HEK293 (cell line): ENCODE results near the gene COQ10B.
"Not testable (repeated sequence)": the region's sequence is repeated elsewhere in the genome, so short reads cannot be mapped to it uniquely, and the experiment has no call there.

Source experiments
- CTCF ChIA-PET: fragments of 350-600 bp; formaldehyde crosslinking; extraction: SDS; loops from one replicate; lab custom pipeline; 2021; ENCODE audit warnings: antibody characterized with exemption; lab: Yijun Ruan, JAX
- POLR2A ChIA-PET: fragments of 300-600 bp; formaldehyde crosslinking; extraction: SDS; loops from one replicate; lab custom pipeline; 2020; ENCODE audit warnings: antibody characterized with exemption, inconsistent platforms; lab: Yijun Ruan, JAX
- H3K27ac ChIP-seq: fragments of 200-500 bp; sonication (Bioruptor generic); 2 replicates; pipeline ENCODE4 v1.5.1; 2014; ENCODE audit warnings: low read depth, low read length, control low read depth, inconsistent platforms; ENCODE audit errors: extremely low read depth
- H3K36me3 ChIP-seq, 2 experiments: fragments of 200-500 bp in 1 of 2; sonication (Bioruptor generic) in 1 of 2; 1 replicate in 1 of 2; 2 replicates in 1 of 2; pipeline ENCODE4 v1.5.1; 2014 to 2017; ENCODE audit warnings: inconsistent platforms in 2 of 2, low read length in 2 of 2; ENCODE audit not compliant: control insufficient read depth in 2 of 2, insufficient read depth in 1 of 2
- H3K4me1 ChIP-seq: fragments of 200-500 bp; sonication (Bioruptor generic); 2 replicates; pipeline ENCODE4 v1.5.1; 2014; ENCODE audit warnings: mild to moderate bottlenecking, low read length, inconsistent platforms; ENCODE audit not compliant: control insufficient read depth, insufficient read depth
- H3K4me3 ChIP-seq: 2 replicates; pipeline ENCODE4 v1.5.1; 2011; ENCODE audit warnings: low read depth, mild to moderate bottlenecking, control low read depth, low read length, moderate library complexity
- H3K9me3 ChIP-seq: fragments of 200-500 bp; sonication (Bioruptor generic); 2 replicates; pipeline ENCODE4 v1.5.1; 2014; ENCODE audit warnings: low read depth, low read length, inconsistent platforms; ENCODE audit not compliant: control insufficient read depth, insufficient read depth
- CTCF ChIP-seq: fragments of 450-650 bp; formaldehyde crosslinking; IDR thresholded peaks from 2 replicates; pipeline ENCODE4 v1.5.1; 2016; ENCODE audit warnings: missing biosample characterization, missing genetic modification characterization
- PRDM1 ChIP-seq: fragments of 450-650 bp; formaldehyde crosslinking; IDR thresholded peaks from 2 replicates; pipeline ENCODE4; 2016; ENCODE audit warnings: missing biosample characterization, missing genetic modification characterization
- RBAK ChIP-seq: fragments of 450-650 bp; formaldehyde crosslinking; IDR thresholded peaks from 2 replicates; pipeline ENCODE4 v1.5.1; 2016; ENCODE audit warnings: missing biosample characterization, missing genetic modification characterization
- SETDB1 ChIP-seq: IDR thresholded peaks from one replicate; pipeline ENCODE4 v1.6.1; 2017; ENCODE audit warnings: mild to moderate bottlenecking, low read length, moderate library complexity, mixed read lengths; ENCODE audit not compliant: insufficient read length
- WT1 ChIP-seq: fragments of 450-650 bp; formaldehyde crosslinking; IDR thresholded peaks from 2 replicates; pipeline ENCODE4 v1.5.1; 2016; ENCODE audit warnings: missing biosample characterization, missing genetic modification characterization
- ZBTB10 ChIP-seq: fragments of 450-650 bp; formaldehyde crosslinking; IDR thresholded peaks from 2 replicates; pipeline ENCODE4 v1.5.1; 2016; ENCODE audit warnings: missing biosample characterization, missing genetic modification characterization
- ZBTB17 ChIP-seq: fragments of 450-650 bp; formaldehyde crosslinking; IDR thresholded peaks from 2 replicates; pipeline ENCODE4 v1.5.1; 2016; ENCODE audit warnings: missing biosample characterization, missing genetic modification characterization
- ZBTB20 ChIP-seq: fragments of 450-650 bp; formaldehyde crosslinking; IDR thresholded peaks from 2 replicates; pipeline ENCODE4 v1.5.1; 2016; ENCODE audit warnings: missing biosample characterization, missing genetic modification characterization
- ZNF132 ChIP-seq: fragments of 450-650 bp; formaldehyde crosslinking; IDR thresholded peaks from 2 replicates; pipeline ENCODE4 v1.5.1; 2017; ENCODE audit warnings: missing biosample characterization, missing genetic modification characterization, borderline replicate concordance
- ZNF140 ChIP-seq: fragments of 450-650 bp; formaldehyde crosslinking; IDR thresholded peaks from 2 replicates; pipeline ENCODE4 v1.5.1; 2016; ENCODE audit warnings: missing biosample characterization, missing genetic modification characterization
- ZNF18 ChIP-seq: fragments of 450-650 bp; formaldehyde crosslinking; IDR thresholded peaks from 2 replicates; pipeline ENCODE4 v1.5.1; 2016; ENCODE audit warnings: missing biosample characterization, missing genetic modification characterization
- ZNF280D ChIP-seq: fragments of 450-650 bp; formaldehyde crosslinking; IDR thresholded peaks from 2 replicates; pipeline ENCODE4 v1.5.1; 2016; ENCODE audit warnings: missing biosample characterization, missing genetic modification characterization
- ZNF311 ChIP-seq: fragments of 450-650 bp; formaldehyde crosslinking; IDR thresholded peaks from 2 replicates; pipeline ENCODE4 v1.5.1; 2017; ENCODE audit warnings: missing biosample characterization, missing genetic modification characterization, borderline replicate concordance
- ZNF449 ChIP-seq: fragments of 450-650 bp; formaldehyde crosslinking; IDR thresholded peaks from 2 replicates; pipeline ENCODE4 v1.5.1; 2017; ENCODE audit warnings: missing biosample characterization, mild to moderate bottlenecking, missing genetic modification characterization, moderate library complexity
- ZNF473 ChIP-seq: fragments of 450-650 bp; formaldehyde crosslinking; IDR thresholded peaks from 2 replicates; pipeline ENCODE4 v1.5.1; 2017; ENCODE audit warnings: missing biosample characterization, missing genetic modification characterization
- ZNF639 ChIP-seq: fragments of 450-650 bp; formaldehyde crosslinking; IDR thresholded peaks from 2 replicates; pipeline ENCODE4 v1.5.1; 2016; ENCODE audit warnings: missing biosample characterization, missing genetic modification characterization
- ZNF791 ChIP-seq: fragments of 450-650 bp; formaldehyde crosslinking; IDR thresholded peaks from 2 replicates; pipeline ENCODE4 v1.5.1; 2016; ENCODE audit warnings: missing biosample characterization, missing genetic modification characterization

COQ10B gene

GRCh38 chr2:197431858-197432257 lies 21.5 kb upstream of the COQ10B start:
- CTCF ChIA-PET, result interaction anchor here (0.6 kb wide), 1 partner anchor 112 kb away, joined by 3 read pairs; no protein-coding TSS in a partner anchor

GRCh38 chr2:197432527-197432926 lies 20.8 kb upstream of the COQ10B start:
- H3K9me3 ChIP-seq, H3K27ac ChIP-seq, H3K4me3 ChIP-seq, CTCF ChIA-PET: not testable (repeated sequence)
- H3K36me3 ChIP-seq, result peaks cover 0 to 17% of the 10 kb centered on the region in 2 experiments; a peak in 2 of 3 replicates
- POLR2A ChIA-PET, result interaction anchor here (0.7 to 4.3 kb wide), 2 partner anchors 15 to 20 kb away, joined by 3 to 69 read pairs; partner anchors contain the start of gene COQ10B
- H3K4me1 ChIP-seq, result peaks cover 17% of the 10 kb centered on the region

More at GRCh38 chr2:197431858-197432257, 21.5 kb upstream of the COQ10B start:
- H3K4me3 ChIP-seq, result no peak overlapping the region
- H3K27ac ChIP-seq, result no peak overlapping the region
- no peaks in the 10 kb centered on the region for H3K9me3 ChIP-seq
- POLR2A ChIA-PET, result interaction anchor here (1.2 kb wide), 1 partner anchor 67 kb away, joined by 3 read pairs; the partner anchor contains the start of gene HSPD1
- H3K36me3 ChIP-seq, result peaks cover 0 to 17% of the 10 kb centered on the region in 2 experiments; a peak in 2 of 3 replicates
- H3K4me1 ChIP-seq, result peaks cover 22% of the 10 kb centered on the region
- TF ChIP-seq ZNF280D (no peak), RBAK (tag by site-specific recombination) (no peak), ZNF791 (tag by site-specific recombination) (no peak), ZBTB10 (no peak), ZNF639 (tag by site-specific recombination) (no peak), ZNF473 (no peak), ZNF140 (no peak), WT1 (tag by site-specific recombination) (no peak), ZNF449 (tag by site-specific recombination) (no peak), ZNF132 (tag by site-specific recombination) (no peak)

GRCh38 chr2:197433780-197434438 lies 19.4 kb upstream of the COQ10B start:
- Histone ChIP-seq H3K27ac (peak overlapping the region; percentile 94), H3K4me1 (peaks cover 17% of the 10 kb centered on the region), H3K9me3 (no peaks in the 10 kb centered on the region), H3K36me3 (peaks cover 0 to 11% of the 10 kb centered on the region in 2 experiments; a peak in 2 of 3 replicates), H3K4me3 (peak overlapping the region; percentile 94)
- ChIA-PET CTCF (no interaction called here), POLR2A (interaction anchor here (1.8 to 4.3 kb wide), 3 partner anchors 19 to 82 kb away, joined by 12 to 69 read pairs (median 28); partner anchors contain the start of genes COQ10B, HSPD1, HSPE1 and MOB4)
- 0 out of 2 replicates have a peak, but pooled peaks have one; percentile 19 for TF ChIP-seq PRDM1 (tag by site-specific recombination)
- TF ChIP-seq ZNF18 (tag by site-specific recombination), result no peak
- no peak for TF ChIP-seq CTCF (tag by site-specific recombination)
- TF ChIP-seq SETDB1, result no peak
- TF ChIP-seq ZBTB20 (tag by site-specific recombination), result peak; percentile 28; the same call in 1 of the 2 replicates
- TF ChIP-seq ZBTB17 (tag by site-specific recombination), result peak; percentile 31; the same call in 1 of the 2 replicates
- no peak for TF ChIP-seq ZNF311 (tag by site-specific recombination)
